Stimulated activated naive CD8-positive, alpha-beta T cell treated with anti-CD3 and anti-CD28 coated beads, Interleukin-15, Interleukin-2, amounts not matched to agents 100 ng/mL and 50 ng/mL, for 24 hours (primary cell): ENCODE results near the gene COX7B2.

ENCODE experiments used
- H3K27ac Mint-ChIP-seq: one replicate; pipeline ENCODE4 v1.8.0; 2021; ENCODE audit warnings: mild to moderate bottlenecking, mixed read lengths
- H3K27me3 Mint-ChIP-seq: one replicate; pipeline ENCODE4 v1.8.0; 2021; ENCODE audit warnings: mixed read lengths
- H3K36me3 Mint-ChIP-seq: one replicate; pipeline ENCODE4 v1.8.0; 2021; ENCODE audit warnings: low read depth, mixed read lengths
- H3K4me1 Mint-ChIP-seq: one replicate; pipeline ENCODE4 v1.8.0; 2021; ENCODE audit warnings: low read depth, mixed read lengths
- H3K4me3 Mint-ChIP-seq: one replicate; pipeline ENCODE4 v1.8.0; 2021; ENCODE audit warnings: mild to moderate bottlenecking, mixed read lengths
- H3K9me3 Mint-ChIP-seq: one replicate; pipeline ENCODE4 v1.8.0; 2021; ENCODE audit warnings: mixed read lengths

COX7B2 gene

DNA sequence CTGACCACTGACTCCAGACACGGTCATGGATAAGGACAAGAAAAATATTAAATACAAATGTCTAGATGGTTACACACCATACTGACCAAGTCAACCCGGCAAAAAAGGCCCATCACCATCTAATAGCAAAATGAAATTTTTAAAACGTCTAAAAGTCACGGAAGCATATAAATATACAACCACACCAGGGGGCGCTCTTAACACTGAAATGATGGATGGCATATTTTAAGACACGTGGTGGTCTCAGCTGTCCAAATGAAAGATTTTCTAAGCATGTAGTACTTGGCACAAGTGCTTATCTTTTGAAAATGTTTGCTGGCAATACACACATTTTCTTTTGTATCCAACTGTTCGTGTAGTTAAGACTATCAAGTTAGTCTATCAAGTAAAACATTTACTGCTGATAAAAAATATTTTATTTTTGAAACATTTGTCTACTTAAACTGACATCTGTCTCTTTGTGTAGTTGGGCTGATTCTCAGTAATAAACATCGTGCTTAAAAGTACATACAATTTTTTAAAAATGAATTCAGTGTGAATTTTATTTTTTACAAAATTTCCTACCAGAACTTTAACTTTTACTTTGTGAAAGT, 64.6 kb downstream of the COX7B2 start:
- no peaks in the 10 kb centered on the region for H3K9me3 Mint-ChIP-seq

DNA sequence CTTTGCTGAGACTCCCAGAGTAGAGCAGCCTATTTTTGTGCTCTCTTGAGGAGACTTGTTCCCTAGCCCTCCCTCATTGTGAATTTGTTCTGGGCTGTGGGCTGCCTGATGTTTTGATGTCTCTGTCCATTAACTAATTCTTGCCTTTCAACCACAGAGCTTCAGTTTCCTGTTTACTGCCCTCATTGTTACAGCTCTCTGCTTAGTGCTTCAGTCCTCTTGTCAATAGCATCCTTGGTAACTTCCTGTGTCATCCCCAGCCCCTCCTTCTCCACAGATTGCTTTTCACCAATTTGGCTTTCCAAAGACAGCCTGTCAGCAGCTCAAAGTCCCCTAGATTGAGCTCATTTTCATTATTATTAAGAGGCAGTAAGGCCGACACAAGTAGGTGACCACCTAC, 69.9 kb downstream of the COX7B2 start:
- Mint-ChIP-seq H3K9me3 (no peaks in the 10 kb centered on the region), H3K27me3 (no peaks in the 10 kb centered on the region), H3K4me3 (no peak overlapping the region), H3K4me1 (no peaks in the 10 kb centered on the region), H3K36me3 (no peaks in the 10 kb centered on the region), H3K27ac (no peak overlapping the region)

More for the DNA sequence above, 64.6 kb downstream of the COX7B2 start:
- Mint-ChIP-seq H3K27ac (no peak overlapping the region), H3K4me3 (no peak overlapping the region), H3K4me1 (no peaks in the 10 kb centered on the region), H3K27me3 (no peaks in the 10 kb centered on the region), H3K36me3 (no peaks in the 10 kb centered on the region)

DNA sequence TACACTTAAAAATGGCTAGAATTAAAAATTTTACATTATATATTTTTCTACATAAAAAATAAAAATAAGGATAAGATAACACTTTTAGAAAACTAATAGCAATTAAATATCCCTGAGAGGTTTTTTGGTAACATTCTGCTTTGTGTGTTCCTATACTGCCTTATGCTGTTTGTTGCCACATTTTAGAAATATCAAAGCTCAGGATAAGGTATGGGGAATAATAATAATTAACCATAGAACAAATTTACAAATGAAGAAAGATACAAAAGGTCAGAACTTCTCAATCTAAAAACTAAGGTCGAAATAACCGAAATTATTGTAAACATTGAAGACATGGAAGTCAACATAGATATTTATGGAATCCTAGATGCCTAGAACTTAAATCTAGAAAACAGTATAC, 71.4 kb downstream of the COX7B2 start:
- H3K9me3 Mint-ChIP-seq, result no peaks in the 10 kb centered on the region
- no peaks in the 10 kb centered on the region for H3K36me3 Mint-ChIP-seq
- no peaks in the 10 kb centered on the region for H3K4me1 Mint-ChIP-seq
- H3K27me3 Mint-ChIP-seq, result no peaks in the 10 kb centered on the region
- H3K27ac Mint-ChIP-seq, result no peak overlapping the region
- H3K4me3 Mint-ChIP-seq, result no peak overlapping the region

DNA sequence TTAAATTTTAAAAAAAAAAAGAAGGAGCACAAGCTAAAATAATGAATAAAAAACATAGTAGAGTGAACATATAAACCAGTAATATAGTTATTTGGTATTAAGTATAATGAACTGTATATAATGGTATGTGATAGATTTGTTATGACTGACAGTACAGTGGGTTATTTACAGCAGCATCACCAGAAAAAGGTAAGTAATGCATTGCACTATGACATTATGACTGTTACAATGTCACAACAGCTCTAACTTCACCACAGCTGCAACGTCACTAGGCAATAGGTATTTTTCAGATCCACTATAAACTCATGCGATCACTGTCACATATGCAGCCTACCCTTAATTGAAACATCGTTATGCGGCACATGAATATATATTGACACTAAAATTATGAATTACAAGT, 72.5 kb downstream of the COX7B2 start:
- Mint-ChIP-seq H3K27me3 (no peaks in the 10 kb centered on the region), H3K4me1 (no peaks in the 10 kb centered on the region), H3K36me3 (no peaks in the 10 kb centered on the region), H3K4me3 (no peak overlapping the region), H3K27ac (no peak overlapping the region), H3K9me3 (no peaks in the 10 kb centered on the region)

DNA sequence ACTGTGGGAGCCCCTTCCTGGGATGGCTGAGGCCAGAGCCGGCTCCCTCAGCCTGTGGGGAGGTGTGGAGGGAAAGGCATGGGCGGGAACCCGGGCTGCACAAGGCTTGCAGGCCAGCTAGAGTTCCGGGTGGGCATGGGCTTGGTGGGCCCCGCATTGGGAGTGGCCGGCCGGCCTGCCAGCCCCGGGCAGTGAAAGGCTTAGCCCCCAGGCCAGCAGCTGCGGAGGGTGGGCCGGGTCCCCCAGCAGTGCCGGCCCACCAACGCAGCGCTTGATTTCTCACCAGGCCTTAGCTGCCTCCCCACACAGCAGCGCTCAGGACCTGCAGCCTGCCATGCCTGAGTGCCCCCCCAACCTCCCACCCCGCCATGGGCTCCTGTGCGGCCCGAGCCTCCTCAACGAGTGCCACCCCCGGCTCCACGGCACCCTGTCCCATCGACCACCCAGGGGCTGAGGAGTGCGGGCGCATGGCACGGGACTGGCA, 78.0 kb downstream of the COX7B2 start:
- Mint-ChIP-seq H3K36me3 (no peaks in the 10 kb centered on the region), H3K27ac (no peak overlapping the region), H3K4me1 (no peaks in the 10 kb centered on the region), H3K9me3 (no peaks in the 10 kb centered on the region), H3K4me3 (no peak overlapping the region), H3K27me3 (no peaks in the 10 kb centered on the region)

DNA sequence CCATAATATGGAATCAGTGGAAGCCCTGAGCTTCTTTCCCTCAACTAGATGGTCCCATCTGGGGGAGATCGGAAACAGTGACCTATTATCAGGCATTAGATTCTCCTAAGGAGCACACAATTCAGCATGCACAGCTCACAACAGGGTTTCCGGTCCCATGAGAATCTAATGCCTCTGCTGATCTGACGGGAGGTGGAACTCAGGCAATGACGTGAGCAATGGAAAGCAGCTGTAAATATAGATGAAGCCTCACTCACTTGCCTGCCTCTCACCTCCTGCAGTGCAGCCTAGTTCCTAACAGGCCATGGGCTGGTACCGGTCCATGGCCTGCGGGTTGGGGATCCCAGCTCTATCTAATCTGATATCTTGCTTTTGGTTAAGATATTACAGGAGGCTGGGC, 88.9 kb downstream of the COX7B2 start:
- H3K27me3 Mint-ChIP-seq, result no peaks in the 10 kb centered on the region
- H3K4me1 Mint-ChIP-seq, result no peaks in the 10 kb centered on the region
- peaks cover 5% of the 10 kb centered on the region for H3K9me3 Mint-ChIP-seq
- no peak overlapping the region for H3K4me3 Mint-ChIP-seq
- no peaks in the 10 kb centered on the region for H3K36me3 Mint-ChIP-seq
- no peak overlapping the region for H3K27ac Mint-ChIP-seq

DNA sequence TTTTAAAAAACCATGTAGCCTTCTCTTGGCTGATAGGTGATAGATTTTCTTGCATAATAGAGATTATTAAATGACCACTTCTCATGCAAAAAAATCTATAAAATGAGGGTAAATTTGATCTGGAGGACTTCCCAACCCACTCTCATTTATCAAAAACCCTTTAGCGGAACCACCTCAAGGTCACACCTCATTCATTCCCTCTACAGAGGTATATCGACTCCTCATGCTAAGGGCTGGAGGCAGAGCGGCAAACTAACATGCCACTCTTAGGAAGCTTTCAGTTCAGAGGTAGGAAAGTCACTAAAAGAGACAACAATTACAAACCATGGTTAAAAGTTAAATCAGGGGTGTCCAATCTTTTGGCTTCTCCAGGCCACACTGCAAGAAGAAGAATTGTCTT, 90.0 kb downstream of the COX7B2 start:
- Mint-ChIP-seq H3K4me1 (no peaks in the 10 kb centered on the region), H3K4me3 (no peak overlapping the region), H3K36me3 (no peaks in the 10 kb centered on the region), H3K27ac (no peak overlapping the region), H3K9me3 (no peaks in the 10 kb centered on the region), H3K27me3 (no peaks in the 10 kb centered on the region)

DNA sequence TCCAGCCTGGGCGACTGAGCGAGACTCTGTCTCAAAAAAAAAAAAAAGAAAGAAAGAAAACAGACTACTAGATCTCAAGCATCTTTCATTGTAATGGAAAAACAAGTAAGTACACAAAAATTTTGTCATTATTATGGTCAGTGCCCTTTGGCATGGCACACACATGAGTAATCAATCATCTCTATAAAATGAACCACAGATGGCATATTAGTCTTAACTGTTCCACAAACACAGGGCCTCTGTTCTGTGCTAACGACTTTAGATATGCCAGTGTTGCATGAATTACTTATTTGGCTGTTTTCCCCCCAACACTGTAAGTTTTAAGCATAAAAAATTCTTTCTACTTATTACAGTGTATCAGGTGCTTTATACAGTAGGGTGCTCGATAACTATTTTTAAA, 90.4 kb downstream of the COX7B2 start:
- no peaks in the 10 kb centered on the region for H3K9me3 Mint-ChIP-seq
- H3K27me3 Mint-ChIP-seq, result no peaks in the 10 kb centered on the region
- no peak overlapping the region for H3K4me3 Mint-ChIP-seq
- no peaks in the 10 kb centered on the region for H3K36me3 Mint-ChIP-seq
- no peak overlapping the region for H3K27ac Mint-ChIP-seq
- no peaks in the 10 kb centered on the region for H3K4me1 Mint-ChIP-seq

DNA sequence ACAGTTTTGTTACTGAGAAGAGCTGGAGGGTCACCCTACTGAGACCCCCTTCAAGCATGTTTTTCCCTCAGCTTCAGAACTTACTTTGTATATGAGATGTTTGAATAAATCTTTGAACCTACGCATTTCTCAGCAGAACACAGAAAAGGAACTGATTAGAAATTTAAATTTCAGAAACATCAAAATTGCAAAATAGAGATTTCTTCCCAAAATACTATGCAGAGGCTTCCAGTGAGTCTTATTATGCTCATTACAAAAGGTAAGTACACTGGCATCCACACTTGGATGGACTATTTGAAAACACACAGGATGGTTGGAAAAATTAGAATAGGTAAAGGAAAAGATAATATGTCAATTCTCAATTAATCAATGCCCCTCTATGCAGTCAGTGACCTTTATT, 91.2 kb downstream of the COX7B2 start:
- Mint-ChIP-seq H3K36me3 (no peaks in the 10 kb centered on the region), H3K4me1 (no peaks in the 10 kb centered on the region), H3K9me3 (no peaks in the 10 kb centered on the region), H3K4me3 (no peak overlapping the region), H3K27me3 (no peaks in the 10 kb centered on the region), H3K27ac (no peak overlapping the region)

DNA sequence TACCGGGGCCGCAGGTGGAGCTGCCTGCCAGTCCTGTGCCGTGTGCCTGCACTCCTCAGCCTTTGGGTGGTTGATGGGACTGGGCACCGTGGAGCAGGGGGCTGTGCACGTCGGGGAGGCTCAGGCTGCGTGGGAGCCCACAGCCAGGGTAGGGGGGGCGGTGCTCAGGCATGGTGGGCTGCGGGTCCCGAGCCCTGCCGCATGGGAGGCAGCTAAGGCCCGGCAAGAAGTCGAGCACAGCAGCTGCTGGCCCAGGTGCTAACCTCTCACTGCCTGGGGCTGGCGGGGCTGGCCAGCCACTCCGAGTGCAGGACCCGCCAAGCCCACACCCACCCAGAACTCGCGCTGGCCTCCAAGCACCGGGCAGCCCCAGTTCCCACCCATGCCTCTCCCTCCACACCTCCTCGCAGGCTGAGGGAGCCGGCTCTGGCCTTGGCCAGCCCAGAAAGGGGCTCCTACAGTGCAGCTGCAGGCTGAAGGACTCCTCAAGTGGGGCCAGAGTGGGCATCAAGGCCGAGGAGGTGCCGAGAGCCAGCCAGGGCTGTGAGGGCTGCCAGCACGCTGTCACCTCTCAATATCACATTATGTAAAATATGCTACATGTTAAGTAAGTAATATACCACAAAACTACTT, 104.1 kb downstream of the COX7B2 start:
- Mint-ChIP-seq H3K4me3 (no peak overlapping the region), H3K27ac (no peak overlapping the region), H3K36me3 (no peaks in the 10 kb centered on the region), H3K4me1 (no peaks in the 10 kb centered on the region), H3K9me3 (no peaks in the 10 kb centered on the region), H3K27me3 (no peaks in the 10 kb centered on the region)

DNA sequence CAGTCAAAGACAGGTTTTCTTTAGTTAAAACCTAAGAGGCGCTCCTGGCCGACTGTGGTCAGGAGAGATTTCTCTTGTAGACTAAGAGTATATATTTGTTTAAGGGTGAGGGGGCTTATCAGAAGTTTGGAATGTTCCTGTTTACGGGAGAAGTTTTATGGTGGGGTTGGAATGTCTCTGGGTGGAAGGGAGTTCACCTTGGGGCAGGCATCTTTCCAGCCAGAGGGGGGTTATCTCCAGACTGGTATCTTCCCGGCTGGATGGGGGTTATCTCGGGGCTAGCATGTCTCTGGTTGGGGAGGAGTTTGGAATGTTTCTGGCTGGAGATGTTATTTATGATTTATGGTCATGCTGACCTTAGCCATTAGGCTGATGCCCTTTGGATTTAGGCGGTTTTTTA, 116.0 kb downstream of the COX7B2 start:
- H3K27ac Mint-ChIP-seq, result no peak overlapping the region
- H3K9me3 Mint-ChIP-seq, result peaks cover 7% of the 10 kb centered on the region
- no peak overlapping the region for H3K4me3 Mint-ChIP-seq

DNA sequence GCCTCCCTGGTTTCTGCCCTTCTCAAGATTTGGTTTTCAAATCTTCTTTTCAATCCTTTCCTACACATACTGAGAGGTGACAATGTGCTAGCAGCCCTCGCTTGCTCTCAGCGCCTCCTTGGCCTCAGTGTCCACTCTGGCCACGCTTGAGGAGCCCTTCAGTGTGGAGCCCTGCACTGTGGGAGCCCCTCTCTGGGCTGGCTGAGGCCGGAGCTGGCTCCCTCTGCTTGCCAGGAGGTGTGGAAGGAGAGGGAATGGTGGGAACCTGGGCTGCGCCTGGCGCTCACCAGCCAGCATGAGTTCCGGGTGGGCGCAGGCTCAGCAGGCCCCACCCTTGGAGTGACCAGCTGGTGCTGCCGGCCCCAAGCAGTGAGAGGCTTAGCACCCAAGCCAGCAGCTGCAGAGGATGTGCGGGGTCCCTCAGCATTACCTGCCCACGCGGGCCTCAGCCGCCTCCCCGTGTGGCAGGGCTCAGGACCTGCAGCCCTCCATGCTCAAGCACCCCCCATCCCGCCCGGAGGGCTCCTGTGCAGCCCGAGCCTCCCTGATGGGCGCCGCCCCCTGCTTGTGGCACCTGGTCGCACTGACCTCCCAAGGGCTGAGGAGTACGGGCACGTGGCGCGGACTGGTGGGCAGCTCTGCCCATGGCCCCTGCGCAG, 127.5 kb downstream of the COX7B2 start:
- Mint-ChIP-seq H3K4me1 (no peaks in the 10 kb centered on the region), H3K4me3 (no peak overlapping the region), H3K27me3 (no peaks in the 10 kb centered on the region), H3K36me3 (no peaks in the 10 kb centered on the region), H3K27ac (no peak overlapping the region), H3K9me3 (peaks cover 5% of the 10 kb centered on the region)

More for the DNA sequence above, 116.0 kb downstream of the COX7B2 start:
- H3K27me3 Mint-ChIP-seq, result no peaks in the 10 kb centered on the region
- no peaks in the 10 kb centered on the region for H3K4me1 Mint-ChIP-seq
- H3K36me3 Mint-ChIP-seq, result no peaks in the 10 kb centered on the region

DNA sequence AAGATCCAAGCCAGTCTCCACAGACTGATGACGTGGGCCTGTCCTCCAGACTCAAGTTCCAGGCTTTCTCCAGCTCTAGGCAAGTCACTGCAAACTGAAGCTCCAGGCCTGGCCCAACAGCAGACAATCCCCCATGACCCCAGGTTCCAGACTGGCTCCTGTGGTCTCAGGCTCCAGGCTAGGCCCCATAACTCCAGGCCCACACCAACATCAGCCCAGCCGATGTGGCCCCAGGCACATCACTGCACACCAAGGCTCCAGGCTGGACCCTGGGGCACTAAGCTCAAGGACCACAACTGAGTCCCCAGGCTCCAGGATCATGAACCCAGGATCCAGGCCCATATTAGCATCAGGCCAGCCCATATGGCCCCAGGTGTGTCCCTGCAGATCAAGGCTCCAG, 143.6 kb downstream of the COX7B2 start:
- Mint-ChIP-seq H3K36me3 (no peaks in the 10 kb centered on the region), H3K27ac (no peak overlapping the region), H3K27me3 (no peaks in the 10 kb centered on the region), H3K4me1 (no peaks in the 10 kb centered on the region), H3K4me3 (no peak overlapping the region), H3K9me3 (no peaks in the 10 kb centered on the region)

DNA sequence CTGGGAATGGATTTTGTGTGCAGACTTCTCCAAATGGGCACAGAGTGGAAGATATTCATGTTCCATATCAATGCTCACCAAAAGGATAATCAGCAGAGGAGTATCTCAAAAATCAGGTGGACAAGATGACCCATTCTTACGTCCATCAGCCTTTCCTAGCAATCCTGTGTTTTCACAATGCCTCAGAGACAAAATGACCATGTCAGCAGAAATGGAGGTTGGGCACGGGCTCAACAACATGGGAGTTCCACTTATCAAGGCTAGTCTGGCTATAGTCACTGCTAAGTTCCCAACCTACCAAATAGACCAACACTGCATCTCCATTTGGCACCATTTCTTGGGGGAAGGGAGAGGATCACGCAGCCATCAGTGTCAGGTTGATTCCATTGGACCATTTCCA, 179.0 kb downstream of the COX7B2 start:
- no peak overlapping the region for H3K4me3 Mint-ChIP-seq
- H3K9me3 Mint-ChIP-seq, result peaks cover 33% of the 10 kb centered on the region
- peaks cover 9% of the 10 kb centered on the region for H3K27me3 Mint-ChIP-seq
- H3K27ac Mint-ChIP-seq, result no peak overlapping the region
- no peaks in the 10 kb centered on the region for H3K4me1 Mint-ChIP-seq
- H3K36me3 Mint-ChIP-seq, result no peaks in the 10 kb centered on the region

DNA sequence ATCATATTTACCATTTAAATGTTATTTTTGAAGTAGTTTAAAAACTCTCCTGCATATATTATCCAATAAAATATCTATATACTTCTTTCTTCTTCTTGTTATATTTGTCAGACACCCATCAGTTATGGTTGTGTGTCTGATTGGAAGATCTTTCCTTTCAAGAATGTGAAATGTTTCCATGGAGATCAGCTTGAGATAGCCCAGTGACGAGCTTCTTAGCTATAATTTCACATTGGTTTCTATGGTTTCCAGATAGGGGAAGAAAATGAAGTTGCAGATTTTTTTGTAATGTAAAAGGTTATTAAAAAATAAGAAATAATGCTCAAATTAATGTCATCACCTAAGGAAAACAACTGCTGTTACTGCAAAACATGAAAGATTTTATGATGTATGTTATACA, 189.0 kb downstream of the COX7B2 start:
- Mint-ChIP-seq H3K36me3 (no peaks in the 10 kb centered on the region), H3K4me1 (no peaks in the 10 kb centered on the region), H3K27ac (no peak overlapping the region), H3K27me3 (peaks cover 5% of the 10 kb centered on the region), H3K4me3 (no peak overlapping the region), H3K9me3 (peaks cover 4% of the 10 kb centered on the region)

DNA sequence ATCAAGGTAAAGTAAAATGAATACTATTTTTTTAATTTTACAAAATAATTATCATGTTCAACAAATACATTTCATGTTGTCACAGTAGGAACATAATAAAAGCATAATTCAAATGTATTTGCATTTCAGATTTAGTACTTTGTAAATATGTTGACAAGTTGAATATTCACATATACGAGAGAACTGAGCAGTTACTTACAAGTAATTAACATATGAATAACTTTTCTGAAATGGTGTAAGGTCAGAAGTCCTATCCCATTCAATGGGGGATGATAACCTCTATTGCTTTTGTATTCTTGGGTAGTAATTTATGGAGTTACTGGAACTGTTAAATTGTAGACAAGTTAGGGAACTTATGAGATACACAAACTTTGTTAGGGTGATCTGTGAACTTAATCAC, 191.1 kb downstream of the COX7B2 start:
- no peaks in the 10 kb centered on the region for H3K27me3 Mint-ChIP-seq
- H3K4me3 Mint-ChIP-seq, result no peak overlapping the region
- H3K4me1 Mint-ChIP-seq, result no peaks in the 10 kb centered on the region
- H3K9me3 Mint-ChIP-seq, result no peaks in the 10 kb centered on the region
- no peaks in the 10 kb centered on the region for H3K36me3 Mint-ChIP-seq
- H3K27ac Mint-ChIP-seq, result no peak overlapping the region
